Thyroid gland (tissue), 4 donors: ENCODE results near the gene SLC17A2.

Experiments
- CTCF ChIP-seq, 6 experiments: fragments of 200-600 bp in 3 of 6; fragments of 450-650 bp in 3 of 6; sonication (generic) in 3 of 6; IDR thresholded peaks; one replicate each; pipeline ENCODE4 v1.5.1; 2016 to 2019; ENCODE audit warnings: antibody characterized with exemption in 6 of 6, mild to moderate bottlenecking in 2 of 6, inconsistent platforms in 1 of 6, moderate library complexity in 1 of 6
- POLR2A ChIP-seq, 2 donors: fragments of 450-650 bp; IDR thresholded peaks; one replicate each; pipeline ENCODE4 v1.6.1; 2017; ENCODE audit warnings: antibody characterized with exemption in 2 of 2, mild to moderate bottlenecking in 2 of 2, moderate library complexity in 1 of 2

- TF ChIP-seq CTCF (IDR thresholded peaks at IDR 0.05) (no peak), POLR2A (IDR thresholded peaks at IDR 0.05) (no peak)
These were observed 29.6 kb downstream of the SLC17A2 start for GRCh38 chr6:25900843-25901242.
